ENCODE results near the gene TCP11. TPM values are rescaled to one million over a fixed set of nuclear protein-coding genes. Genes with fewer than 3 reads are reported as not detected.

Gene TCP11
- total RNA-seq, 1 donor from 2014 or later = 0.31 TPM

DNA sequence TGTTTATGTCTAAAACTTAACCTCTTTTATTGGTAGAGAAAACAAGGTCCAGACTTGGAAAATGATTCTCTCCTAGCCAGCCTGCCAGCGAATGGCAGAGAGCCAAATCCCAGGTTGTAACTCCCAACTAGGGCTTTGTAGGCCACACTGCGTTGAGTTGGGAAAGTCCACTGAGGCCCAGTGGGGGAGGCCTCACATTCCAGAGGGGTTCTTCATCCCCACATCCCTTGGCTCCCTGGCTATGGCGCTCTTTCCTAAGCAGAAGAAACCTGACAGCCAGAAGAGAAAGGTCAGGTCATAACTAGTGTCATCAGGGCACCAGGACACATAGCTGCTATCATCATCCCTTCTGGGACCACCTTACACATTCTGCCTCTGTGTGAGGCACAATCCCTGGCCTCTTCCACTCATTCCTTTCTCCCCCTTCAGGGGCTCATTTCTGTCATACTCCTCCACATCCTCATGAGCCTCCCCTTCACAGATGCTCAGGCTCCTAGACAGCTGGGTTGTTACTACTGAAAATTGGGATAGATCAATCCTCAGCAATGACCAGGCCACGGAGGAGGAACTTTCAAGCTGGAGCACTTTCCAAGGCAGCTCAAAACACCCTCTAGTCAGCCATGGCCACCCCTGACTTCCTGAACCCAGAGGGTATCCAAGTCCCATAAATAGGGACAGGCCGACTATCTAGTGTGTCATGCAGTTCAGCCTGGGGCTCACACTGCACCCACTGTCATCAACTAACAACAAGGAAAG, 48.6 kb downstream of the TCP11 start:
- DNase-seq = no peak

DNA sequence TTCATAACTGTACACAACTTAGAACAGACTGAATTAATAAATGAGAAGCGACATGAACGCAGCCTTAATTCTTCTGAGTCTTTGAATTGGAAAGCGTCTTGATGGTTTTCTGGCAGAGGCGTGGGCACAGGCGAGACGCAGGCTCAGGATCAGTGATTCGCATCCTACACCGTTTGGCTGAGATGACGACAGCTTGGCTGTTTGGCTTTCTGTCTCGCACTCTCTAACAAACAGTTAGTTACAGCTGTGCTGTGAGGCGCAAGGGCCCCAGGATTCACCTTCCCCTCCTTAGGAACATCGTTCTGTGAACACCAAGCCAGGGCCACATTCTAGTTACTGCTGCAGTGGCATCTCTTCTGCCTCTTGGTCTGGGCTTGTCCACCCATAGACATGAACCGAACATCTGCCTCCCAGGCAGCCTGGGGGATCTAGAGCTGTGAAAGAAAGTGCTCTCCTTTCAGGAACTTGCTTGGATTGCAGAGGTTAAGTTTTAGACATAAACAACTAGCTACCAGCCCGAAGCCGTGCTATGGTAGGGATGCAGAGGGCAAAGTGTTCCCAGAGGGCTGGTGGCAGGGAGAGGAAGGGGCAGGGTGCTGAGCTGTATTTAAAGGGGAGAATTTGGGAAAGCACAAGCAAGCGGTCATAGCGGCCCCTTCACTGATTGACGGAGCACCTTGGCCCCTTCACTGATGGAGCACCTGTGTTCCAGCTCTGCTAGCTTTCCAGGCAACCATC, 49.6 kb downstream of the TCP11 start:
- no peak for DNase-seq

DNA sequence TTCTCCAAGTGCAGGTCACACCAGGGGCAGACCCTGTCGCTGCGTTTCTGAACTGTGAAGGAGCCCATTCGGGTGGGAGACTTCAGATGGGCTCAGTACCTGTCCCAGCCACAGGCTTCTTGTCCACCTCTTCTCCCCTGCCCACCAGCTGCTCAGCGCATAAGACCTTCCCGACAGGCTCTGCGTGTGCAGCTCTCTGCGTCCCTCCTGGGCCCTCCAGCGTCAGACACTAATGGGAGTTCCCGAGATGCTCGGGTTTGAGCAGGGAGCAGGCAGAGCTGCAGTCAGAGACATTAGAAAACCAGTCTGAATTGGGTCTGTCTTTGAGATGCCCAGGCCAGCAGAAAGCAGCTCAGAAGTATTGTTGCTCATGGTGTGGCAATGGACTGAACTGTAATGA, 50.4 kb downstream of the TCP11 start:
- no peak for DNase-seq

DNA sequence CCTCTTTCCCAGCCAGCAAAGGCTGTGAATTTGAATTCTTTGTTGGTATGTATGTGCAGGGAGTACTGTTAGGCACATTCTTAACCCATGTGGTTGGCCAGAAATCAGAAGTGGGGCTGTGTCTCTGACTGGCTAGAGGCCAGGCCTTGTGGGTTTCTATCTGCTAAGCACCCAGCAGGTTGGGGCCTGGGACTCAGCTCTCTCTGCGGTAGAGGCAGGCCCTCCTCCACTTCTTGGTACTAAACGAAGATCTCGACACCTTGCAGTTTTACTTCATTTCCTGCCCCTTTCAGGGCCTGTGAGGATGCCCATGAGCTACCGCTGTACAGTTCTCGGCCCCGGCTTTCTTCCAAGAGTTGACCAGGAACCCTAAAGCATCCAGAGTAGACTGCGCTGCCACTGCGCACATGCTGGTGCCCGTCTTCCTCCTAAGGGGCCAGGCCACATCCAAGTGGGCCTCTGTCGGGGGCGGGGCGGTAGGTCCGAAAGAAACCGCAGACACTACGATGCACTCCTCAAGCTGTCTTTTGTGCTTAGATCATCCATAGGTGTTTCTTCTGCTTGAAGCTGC, 51.1 kb downstream of the TCP11 start:
- no peak for DNase-seq

DNA sequence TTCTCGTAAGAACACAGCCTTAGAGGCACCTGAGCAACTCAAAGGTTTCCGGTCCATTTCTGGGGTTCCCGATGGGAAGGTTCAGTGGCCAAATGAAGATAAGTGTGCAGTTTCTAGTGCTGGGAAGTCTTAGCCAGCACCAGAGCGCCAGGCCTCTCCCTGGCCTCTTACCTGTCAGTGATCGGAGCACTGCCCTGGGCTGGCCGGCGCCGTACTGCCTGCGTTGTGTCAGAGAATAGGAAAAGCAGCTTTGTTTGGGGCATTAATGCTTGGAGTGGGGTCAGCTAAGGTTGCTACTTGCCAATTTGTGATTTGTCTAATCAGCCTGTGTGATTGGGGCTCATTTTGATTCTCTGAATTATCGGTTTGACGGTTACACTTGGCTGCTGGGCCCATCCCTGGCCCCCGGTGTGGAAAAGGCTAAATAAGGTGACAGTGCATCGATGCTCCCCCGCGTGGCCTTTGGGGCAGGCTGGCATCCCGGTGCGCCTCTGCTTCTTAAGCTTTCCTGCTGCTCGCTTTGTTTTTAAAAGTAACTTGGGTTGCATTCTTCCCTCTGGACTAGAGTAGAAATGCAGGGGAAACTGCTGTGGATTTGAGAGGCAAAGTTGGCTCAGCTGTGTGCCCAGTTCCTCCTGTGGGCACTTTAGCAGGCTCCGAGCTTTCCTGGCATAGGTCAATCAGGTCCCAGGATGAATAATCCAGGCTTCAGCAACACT, 51.8 kb downstream of the TCP11 start:
- DNase-seq = no peak

DNA sequence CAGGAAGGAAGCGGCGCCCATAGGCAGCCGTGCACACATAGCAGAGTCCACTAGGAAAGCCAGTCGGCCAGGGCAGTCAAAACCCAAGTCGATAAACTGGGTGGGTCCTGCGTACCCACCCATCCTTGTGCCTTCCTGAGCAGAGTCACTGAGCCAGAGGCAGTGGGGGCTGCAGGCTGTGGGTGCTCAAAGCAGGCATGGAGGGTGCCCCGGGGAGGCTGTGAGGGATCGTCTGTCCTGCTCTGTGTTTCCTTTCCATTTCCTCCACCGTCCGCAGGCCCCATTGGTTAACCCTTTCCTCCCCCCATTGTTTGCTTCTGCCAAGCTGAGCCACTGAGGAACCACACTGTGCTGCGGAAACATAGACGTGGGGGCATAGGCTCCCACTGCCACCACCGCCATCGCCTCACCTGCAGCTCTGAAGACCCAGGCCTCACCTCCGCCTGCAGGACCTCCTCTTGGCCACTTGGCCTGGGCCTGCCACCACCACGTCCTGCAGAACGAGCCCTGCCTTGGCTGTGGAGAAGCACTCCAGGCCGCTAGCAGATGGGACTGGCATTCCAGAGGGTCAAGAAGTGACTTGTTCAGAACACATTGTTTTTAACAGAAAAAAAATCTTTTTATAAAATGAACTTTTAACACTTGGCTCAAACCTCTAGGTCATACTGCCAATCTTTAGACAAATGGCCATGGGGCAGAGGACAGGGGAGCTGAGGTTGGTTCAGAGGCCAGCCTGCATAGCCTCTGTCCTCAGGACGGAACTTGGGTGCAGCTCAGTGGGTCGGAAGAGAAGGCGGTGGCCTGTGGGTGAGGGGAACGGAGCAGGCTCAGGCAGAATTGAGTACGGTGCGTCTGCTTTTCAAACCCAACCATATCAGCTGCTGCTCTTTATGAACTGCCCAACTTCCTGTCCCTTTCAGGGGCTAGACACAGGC, 52.6 kb downstream of the TCP11 start:
- DNase-seq = no peak

DNA sequence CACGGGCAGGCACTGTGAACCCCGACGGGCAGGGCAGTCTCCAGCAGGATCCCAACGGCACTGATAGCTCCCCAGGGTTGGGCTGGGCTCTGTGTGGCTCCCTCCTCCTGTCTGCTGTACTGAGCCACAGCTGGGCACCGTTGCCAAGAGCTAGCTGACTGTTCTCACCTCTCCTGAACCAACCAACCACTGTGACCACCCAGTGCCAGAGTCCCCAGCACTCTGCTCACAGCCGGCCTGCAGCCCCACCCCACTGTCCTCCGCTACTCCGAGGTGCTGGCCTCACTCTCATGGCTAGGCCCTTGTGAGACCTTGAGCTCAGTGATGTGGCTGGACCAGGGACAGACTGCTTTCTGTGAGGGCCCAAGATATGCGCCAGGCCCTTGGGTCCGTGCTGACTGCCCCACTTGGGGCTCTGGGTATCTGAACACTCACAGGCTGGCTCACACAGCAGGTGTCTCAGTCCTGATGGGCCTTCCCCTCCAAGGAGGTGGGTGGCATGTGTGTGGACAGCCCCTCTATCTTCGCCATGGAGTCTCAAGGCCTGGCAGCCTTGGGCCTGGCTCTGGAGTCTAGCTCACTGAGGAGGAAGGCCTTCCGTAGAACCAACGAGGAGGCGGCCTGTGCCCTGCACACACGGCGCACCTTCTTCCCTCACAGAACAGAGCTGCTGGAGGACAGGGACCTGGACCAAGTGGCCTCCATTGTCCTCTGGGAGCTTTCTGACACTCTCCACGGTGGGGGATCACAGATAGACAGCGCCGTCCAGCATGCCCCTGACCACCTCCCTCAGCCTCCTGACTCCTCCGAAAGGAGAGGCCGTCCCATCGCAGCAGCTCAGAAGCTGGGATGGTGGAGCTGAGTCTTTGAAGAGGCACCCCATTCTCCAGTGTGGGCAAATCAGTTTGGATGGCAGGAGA, 53.5 kb downstream of the TCP11 start:
- no peak for DNase-seq

DNA sequence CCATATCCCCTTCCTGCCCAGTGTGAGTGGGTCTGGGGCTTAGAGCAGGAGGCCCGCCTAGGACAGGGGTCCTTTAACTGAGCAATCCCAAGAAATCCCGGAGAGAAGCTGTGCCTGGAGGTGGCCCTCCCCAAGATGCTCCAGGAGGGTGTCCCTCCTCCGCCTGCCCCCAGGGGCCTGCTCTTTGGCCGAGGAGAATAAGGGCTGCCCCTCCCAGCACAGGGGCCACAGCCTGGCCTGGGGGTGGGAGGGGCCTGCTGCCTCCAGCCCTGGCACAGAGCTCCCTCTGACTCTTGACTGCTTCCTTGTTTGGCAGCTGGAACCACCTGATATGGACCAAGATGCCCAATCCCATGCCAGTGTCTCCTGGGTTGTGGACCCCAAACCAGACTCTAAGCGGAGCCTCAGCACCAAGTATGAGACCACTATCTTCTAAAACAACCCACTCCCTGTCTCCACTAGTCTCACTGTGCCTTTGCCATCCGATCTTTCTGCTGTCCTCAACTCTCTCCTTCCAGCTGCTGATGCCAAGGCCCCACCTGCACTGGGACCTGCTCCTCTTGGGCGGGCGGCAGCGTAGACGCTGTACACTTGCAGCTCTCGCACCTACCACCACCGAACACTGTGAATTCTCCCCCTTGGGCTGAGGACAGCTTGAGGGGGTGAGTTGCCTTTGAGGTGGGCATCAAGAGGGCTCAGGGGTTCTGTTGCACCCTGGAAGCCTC, 54.3 kb downstream of the TCP11 start:
- DNase-seq = no peak

DNA sequence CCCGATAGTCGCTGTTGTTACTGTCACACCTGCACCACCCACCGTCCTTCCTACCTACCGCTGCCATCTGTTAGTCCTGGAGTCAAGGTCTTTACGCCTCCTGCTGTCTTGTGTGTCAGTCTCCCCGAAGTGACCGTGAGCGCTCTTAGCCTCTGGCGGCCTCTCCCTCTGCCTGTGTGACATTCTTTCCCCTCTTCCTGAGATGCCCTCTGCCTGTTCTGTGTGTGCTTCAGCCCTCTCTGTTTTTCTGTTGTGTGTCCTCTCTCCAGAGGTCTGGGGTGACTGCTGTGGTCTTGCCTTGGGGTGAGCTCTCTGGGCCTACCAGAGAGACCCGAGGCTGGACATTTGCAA, 54.9 kb downstream of the TCP11 start:
- DNase-seq = no peak

DNA sequence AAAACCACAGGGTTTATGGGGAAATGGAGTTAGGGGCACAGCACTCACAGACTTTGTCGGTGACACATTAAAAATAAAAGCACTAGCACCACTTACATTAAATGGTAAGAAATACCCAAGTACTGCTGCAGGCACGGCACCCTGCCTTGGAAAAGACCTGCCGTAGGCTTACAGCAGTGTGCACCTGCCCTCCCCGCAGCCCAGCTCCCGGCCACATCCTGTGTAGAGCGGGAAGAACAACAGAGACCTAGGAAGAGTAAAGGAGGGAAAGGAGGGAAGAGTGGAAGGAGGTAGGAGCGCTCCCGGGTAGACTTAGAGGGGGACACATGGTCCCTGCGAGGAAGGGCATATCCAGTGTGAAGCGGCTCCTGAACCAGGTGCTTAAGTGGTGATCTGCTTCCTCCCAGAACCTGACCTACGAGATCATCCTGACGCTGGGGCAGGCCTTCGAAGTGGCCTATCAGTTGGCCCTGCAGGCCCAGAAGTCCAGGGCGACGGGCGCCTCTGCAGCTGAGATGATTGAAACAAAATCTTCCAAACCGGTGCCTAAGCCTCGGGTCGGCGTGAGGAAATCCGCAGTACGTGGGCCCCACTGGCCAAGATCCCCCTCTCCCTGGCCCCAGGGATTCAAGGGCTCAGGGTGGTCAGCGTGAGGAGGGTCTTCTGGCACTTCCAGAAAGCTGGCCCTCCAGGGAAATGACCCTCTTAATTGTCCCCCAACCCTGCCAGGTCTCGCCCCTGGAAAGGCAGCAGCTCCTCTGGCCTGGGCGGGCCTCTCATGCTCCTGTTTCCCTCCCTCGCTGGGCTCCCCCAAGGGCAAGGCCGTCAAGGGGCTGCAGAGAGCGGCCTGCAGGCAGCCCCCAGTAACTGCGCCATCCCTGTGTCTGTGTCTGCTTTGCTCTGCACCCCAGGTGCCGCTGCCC, 55.5 kb downstream of the TCP11 start:
- DNase-seq = no peak

DNA sequence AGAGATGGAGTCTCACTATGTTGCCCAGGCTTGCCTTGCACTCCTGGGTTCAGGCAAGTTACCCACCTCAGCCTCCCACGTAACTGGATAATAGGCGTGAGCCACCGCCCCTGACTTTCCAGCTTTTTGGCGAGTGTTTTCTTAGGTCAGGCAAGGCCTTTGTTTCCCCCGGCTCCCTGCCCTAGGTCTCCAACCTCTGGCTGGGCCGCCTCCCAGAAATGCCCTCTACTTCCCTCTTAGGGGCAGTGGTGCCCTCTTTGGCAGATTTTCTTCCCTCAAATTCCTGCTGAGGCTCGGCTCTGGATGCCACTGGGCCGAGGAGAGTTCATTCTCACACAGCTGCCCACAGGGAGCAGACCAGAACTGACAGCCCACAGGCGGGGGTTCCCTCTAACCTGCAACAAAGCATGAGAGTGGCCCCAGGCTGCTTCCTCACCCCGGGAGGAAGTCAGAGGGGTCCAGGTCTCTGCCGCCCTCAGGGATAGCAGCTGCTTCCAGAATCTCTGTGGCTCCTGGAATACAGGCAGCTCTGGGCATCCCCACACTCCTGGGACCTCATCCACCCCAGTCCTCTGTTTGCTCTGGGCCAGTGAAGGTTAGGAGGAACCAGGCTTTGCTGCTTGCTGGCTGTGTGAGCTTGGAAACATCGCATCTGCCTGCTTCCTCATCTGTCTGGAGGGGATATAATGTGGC, 56.5 kb downstream of the TCP11 start:
- no peak for DNase-seq

DNA sequence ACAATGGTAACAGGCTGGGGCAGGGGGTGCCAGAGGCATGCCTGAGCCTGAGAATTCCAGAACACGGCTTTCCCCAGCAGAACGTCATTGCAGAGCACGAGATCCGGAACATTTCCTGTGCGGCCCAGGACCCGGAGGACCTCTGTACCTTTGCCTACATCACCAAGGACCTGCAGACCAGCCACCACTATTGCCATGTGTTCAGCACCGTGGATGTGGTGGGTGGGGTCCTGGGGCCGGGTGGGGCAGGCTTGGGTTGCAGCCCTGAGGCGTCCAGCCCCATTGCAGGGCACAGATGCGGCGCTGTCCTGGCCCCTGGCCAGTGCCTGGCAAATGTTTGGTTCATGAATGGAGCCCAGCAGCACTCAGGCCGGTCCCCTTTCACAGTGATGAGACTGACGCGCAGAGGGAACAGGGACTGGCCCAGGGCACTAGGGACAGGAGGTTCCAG, 57.1 kb downstream of the TCP11 start:
- DNase-seq = no peak

DNA sequence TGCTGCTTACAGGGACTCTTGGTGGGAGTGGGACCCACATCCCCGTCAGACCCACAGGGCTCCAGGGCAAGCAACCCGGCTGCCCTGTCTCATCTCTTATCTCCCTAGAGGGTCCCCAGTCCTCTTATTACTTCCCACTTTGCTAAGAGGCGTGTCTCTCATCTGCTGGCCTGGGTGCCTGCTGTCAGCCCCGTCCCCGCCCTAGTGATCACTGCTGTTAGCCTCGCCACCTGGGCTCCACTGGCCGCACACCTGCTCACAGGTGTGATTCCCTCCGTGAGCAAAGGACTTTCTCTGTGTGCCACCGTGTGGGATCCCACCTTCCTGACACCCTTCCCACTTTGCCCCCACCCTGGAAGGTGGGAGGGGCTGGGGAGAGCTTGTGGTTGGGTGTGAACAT, 57.6 kb downstream of the TCP11 start:
- DNase-seq = no peak

DNA sequence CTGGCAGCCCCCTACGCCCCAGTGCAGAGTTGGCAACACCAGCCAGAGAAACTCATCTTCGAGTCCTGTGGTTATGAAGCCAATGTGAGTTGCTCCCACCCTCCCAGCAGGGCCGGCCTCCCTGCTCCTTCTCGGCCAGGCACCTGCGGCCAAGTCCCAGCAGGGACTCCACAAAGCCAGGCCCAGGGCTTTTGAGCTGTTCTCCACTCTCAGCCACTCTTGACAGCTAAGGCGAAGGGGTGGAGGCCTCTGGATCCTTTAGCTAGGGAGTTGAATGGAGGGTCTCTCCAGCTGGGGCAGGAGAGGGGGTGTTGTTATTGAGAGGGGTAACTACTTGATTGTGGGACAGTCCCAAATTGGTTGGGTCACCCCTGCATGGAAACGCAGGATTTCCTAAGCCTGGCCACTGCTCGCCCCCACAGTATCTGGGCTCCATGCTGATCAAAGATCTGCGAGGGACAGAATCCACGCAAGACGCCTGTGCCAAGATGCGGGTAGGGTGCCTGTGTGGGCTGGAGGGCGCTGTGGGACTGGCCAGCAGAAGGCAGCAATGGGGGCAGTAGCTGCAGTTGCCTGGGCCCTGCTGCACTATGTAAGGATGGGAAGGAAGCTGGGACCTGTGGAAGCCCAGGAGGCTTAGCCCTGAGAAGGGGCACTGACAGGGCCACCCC, 58.3 kb downstream of the TCP11 start:
- DNase-seq = no peak

DNA sequence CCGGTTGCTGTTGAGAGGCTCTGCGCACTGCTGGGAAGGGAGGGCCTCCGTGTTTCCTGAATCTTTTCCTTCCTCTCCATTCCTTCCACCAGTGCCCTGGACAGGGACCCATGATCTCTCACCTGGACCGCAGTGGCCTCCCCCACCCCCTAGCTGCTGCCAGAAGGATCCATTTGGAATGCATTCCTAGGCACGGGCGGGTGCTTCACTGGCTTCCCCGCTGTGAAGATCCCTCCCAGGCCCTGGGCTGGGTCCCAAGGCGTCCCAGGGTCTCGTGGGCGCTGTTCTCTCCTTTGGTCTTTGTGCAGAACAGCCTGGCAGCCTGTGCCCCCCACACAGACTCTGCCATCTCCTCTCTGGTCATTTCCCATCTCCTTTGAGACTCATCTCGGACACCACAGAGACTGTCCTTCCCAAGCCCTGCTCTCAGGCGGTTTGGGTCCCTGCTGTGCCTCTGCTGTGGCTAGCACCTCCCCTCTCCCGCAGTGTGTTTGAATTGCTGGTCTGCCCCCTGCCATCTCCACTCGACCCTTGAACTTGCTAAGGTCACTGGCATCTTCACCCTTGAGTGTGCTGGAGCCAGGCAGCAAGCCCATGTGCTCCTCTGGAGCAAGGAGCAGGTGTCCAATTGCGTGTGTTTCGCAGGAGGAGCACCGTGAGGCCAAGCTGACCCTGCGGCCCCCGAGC, 59.0 kb downstream of the TCP11 start:
- DNase-seq = no peak

DNA sequence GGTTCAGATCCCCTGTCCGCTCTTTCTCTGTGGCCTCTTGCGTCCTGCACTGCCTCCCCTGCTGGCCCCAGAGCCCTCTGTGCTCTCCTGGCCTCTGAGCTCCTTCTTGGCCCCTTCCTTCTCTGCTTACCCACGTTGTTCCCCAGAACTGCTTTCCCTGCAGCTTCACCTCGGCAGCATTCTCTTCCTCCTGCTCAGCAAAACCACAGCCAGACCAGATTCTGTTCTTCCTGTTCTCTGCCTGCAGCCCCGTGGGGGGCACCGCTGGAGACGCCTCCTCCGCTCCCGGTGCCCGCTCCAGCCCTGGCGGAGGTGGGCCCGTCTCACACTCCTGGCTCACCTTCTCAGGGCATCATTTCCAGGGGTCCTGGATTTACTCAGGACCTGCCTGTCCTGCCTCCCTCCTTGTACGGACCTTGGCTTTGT, 59.7 kb downstream of the TCP11 start:
- DNase-seq = no peak

DNA sequence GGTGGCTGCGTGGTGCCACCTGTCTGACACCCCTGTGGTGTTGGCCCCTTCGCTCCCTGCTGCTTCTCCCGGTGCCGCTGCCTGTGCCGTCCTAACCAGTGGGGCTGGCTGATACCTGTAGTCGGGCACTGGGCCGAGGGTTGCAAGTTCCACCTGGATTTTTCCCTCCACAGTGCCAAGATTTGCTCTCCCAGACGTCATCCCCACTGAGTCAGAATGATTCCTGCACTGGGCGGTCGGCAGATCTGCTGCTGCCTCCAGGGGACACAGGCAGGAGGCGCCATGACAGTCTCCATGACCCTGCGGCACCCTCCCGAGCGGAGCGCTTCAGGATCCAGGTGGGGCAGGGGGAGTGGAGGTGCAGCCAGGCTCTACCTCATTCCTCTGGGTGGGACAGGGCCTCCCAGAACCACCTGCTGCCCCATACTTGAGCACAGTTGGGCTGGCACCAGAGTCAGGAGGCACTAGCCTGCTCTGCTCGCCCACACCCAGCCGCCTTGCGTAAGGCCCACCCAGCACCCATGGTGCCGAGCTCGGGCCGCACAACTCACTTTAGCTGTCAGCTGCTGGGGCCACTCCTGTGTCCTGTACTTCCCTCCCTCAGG, 60.2 kb downstream of the TCP11 start:
- DNase-seq = no peak
